GM18498 (cell line): ENCODE results near the gene SBF2.
A peak's percentile ranks its signal among the peaks of the same experiment; 100 is the strongest.

Experiments used
- ATAC-seq: cut with Tn5 transposase; IDR thresholded peaks from one replicate; pipeline ENCODE4 v1.9.1; 2021; ENCODE audit warnings: mild to moderate bottlenecking, moderate library complexity; ENCODE audit not compliant: unreplicated experiment

The SBF2 gene

DNA sequence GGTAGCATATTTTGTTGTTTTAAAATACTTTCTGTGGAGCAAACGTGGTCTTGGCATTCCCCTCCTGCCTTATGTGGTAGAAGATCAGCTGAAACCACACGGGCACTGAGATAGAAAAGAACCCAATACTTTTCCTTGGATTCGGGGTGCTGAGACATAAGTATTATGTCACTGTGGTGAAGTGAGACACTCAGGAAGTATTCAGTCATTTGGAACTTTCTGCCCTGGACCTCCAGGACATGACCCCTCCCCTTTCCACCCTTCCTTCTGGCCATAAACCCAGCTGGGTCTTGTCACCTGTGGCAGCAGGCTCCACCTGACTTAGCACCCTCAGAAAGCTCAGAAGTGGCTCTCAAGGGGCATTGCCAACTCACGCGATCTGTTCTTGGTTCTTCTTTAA is 506.8 kb downstream of the SBF2 start:
- ATAC-seq = no peak

- ATAC-seq = no peak
These were observed 509.3 kb downstream of the SBF2 start for GRCh38 chr11:9784602-9785315.

DNA sequence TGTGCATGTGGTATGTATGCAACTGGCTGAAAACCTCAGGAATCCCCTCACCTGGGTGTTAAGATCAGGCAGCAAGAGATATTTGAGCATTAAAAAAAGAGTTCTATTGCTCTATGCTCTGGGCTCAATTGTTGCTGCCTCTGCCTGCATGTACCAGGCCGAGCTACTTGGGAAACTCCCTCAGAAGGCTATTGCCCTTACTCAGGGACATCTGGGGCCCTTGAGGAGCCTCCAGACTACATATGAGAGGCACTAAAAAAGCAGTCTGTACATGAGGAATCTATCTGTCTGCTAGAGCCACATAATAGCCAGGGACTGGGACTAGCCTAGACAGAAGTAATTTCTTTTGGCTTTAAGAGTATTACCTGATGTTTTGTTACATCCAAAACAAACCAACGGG is 510.0 kb downstream of the SBF2 start:
- ATAC-seq = no peak

GRCh38 chr11:9780929-9781328 is 513.1 kb downstream of the SBF2 start:
- no peak for ATAC-seq

DNA sequence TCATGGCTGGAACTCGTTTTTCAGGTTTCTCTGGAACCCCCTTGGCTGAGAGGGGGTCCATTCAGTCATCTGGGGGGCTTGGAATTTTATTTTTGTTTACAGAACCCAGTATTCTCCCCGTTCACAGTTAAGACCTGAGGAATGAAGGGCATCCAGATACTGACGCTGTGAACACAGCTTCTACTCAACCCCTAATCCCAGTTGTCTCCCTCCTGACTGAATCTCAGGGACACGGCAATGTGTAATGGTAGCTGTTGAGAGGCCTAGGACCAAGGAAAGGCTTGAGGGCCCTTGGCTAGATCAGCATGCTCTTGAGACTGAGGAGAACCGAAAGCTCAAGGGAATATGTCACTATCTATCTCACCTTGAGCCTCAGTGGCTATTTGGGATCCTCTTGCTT is 516.5 kb downstream of the SBF2 start:
- no peak for ATAC-seq

DNA sequence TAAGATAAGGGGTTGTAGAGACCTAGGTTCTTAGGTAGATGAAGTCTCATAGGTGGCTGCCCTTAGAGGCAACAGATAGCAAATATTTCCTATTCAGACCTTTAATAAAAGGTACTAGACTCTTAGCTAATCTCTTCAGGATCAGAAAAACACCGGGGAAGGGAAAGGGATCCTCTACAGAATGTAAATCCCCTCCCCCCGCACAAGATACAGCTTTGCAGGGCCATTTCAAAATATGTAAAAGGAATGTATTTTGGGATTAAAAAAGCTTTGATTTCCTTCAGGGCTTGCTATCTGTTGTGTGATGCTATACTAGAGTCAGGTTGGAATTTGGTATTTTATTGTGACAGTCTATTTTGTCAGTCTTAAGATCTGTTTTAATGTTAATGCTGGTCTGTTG is 517.0 kb downstream of the SBF2 start:
- ATAC-seq = no peak

DNA sequence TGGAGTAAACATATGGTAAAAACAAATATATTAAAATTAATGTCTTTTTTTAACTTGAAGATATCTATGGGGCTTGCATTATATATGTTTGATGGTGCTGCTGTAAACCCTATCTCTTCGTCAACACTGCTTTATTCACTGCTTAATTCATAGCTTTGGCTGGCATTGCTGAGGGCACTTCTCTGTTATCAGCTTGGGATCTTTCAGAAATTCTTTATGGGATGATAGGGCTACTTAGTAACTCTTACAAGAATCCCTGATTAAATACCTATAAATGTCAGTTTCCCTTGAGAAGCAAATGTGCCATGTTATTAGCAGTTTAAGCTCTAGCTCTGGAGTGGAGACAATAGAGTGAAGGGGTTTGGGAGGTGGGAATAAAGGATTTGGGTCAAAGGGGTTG is 517.8 kb downstream of the SBF2 start:
- no peak for ATAC-seq

GRCh38 chr11:9775398-9775779 is 518.6 kb downstream of the SBF2 start:
- no peak for ATAC-seq

GRCh38 chr11:9774591-9775397 is 519.2 kb downstream of the SBF2 start:
- no peak for ATAC-seq

DNA sequence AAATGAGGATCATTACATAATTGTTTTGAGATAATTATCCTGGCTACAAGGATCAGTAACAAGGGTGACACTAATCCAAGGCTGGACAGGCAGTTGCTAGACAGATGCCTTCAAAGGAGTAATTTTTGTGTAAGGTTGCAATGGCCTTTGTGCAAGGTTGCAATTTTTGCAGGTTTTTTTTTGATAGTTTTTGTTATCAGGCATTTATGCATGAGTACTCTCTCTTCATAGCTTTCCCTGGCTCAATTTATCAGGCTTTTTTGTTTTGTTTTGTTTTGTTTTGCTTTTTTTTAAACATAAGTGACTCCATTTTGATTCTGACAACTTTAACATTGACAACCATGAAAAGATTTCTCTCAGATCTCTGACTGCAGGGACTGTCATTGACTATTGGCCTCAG is 519.9 kb downstream of the SBF2 start:
- ATAC-seq = no peak

DNA sequence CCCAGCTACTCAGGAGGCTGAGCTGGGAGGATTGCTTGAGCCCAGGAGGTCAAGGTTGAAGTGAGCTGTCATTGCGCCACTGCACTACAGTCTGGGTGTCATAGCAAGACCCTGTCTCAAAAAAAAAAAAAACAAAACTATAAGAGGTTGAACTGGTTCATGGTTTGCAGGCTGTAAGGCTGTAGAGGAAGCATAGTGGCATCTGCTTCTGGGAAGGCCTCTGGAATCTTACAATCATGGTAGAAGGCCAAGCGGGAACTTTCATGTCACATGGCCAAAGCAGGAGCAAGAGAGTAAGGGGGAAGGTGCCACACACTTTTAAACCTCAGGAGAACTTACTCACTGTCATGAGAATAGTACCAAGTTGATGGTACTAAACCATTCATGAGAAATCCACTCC is 520.5 kb downstream of the SBF2 start:
- no peak for ATAC-seq

GRCh38 chr11:9772218-9772617 is 521.8 kb downstream of the SBF2 start:
- no peak for ATAC-seq

DNA sequence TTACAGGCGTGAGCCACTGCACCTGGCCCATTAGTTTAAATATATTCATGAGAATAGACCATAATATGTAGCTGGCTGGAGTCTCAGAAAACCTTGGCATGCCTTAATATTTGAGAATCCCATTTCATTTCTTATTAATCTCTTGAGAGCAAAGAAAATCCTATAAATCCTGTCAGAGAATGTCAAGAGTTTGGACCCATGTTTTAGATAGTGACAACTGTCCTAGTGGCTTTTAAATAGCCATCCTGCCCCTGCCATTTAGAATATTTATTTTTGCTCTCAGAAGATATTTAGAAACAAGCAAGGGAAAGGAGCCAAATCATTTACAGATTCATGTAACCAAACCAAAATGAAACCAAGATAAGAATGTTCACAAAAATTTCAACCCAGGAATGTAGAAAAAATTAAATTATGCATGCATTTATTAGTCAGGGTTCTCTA is 522.9 kb downstream of the SBF2 start:
- ATAC-seq = no peak

GRCh38 chr11:9769621-9770020 is 524.4 kb downstream of the SBF2 start:
- no peak for ATAC-seq

DNA sequence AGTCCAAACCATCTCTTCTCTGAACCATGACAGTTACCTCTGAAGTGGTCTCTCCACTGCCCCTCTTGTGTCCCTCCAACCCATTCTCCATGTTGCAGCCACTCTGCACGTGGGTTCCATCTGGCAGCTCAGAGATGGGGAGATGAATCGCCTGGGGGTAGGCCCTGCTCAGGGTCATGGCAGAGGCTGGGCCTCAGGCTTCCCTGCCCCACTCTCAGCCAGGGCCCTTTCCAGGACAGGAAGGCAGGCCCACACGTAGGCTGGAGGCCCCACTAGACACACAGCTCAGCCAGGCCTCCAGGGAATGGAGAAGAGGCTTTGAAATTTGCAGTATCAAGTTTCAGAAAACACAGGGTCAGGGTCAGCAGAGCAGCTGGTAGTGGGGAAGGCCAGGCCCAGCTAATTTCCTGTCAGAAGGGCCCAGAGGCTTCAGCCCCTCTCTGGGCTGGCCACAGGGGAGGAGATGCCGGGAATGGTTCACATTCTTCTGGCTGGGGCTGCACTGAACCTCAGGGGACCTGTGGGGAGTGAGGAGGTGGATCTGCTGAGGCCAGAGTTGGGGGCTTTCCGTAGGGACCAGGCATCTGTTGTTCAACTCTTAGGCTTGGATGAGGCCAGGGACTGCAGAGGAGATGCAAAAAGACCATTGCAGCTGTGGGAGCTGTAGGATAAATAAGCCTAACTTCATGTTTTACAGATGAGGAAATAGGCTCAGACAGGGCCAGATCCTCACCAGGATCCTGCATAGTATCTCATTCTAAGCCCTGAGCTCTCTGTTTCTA is 528.5 kb downstream of the SBF2 start:
- no peak for ATAC-seq

DNA sequence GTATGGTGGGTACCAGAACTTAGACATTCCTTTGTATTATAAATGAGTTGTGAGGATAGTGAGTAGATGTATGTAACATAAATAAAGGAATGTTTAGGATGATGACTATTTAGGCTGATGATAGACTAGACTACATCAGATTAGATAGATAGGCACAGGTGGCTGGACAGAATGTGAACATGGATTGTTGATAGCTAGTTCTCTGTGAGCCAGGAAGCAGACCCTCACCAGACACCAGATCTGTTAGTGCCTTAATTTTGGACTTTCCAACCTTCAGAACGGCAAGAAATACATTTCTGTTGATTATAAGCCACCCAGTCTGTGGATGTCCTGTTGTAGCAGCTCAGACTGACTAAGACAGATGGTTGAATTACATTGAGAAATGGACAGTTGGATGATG is 530.7 kb downstream of the SBF2 start:
- ATAC-seq = no peak

- no peak for ATAC-seq
These were observed 531.5 kb downstream of the SBF2 start for GRCh38 chr11:9762531-9762930.

- ATAC-seq = no peak
These were observed 532.5 kb downstream of the SBF2 start for GRCh38 chr11:9761441-9761945.

DNA sequence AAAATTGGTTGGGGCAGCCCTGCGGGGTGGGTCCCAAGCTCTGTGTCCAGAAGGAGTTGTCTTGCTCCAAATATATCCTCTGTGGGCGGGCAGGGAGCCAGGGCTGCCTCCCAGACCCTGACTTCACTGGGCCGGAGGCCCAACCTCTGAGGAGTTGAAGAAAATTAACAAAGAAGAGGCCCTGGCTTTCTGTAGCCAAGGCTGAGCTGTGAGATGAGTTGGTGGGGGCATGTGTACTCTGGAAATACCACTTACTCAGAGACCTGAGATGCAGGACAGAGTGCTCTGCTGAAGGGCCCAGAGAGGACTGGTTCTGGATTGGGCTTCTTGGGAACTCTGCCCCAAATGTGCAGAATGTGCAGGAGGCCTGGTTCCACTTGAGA is 533.8 kb downstream of the SBF2 start:
- ATAC-seq = no peak

DNA sequence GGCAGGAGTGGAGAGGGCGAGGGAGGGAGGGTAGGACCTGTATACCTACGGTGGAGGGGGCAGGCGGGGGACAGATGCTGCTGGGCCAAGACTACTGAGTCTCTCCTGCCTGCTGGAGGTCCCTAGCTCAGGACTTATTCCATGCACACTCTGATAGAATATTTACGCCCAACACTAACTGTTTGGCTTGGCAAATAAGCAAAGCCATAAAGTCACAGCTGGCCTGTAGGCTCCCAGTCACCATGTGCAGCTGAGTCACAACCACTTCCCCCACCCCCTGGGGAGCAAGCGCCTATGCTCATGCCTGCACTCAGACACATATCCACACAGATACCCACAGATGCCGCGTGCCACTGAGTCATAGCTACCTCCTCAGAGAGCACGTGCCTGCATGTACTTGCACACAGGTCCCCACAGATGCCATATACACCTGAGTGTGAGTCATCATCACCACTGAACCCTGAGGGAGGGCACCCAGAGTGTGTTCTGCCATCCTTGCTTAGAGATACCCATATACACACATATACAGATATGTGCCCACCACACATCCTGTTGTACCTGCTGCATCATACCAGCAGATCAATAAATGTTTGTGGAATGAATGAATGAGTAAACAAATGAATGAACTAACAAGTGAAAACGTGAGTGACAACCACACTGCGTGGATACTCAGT is 534.4 kb downstream of the SBF2 start:
- ATAC-seq = peak; percentile 39
